Osteocyte (in vitro differentiated cells): ENCODE measurements around the gene GALNT15. TPM values are rescaled to one million over a fixed set of nuclear protein-coding genes. Genes with fewer than 3 reads are reported as not detected.

Experiments used
- DNase-seq: peaks from one replicate; pipeline ENCODE4 v3.0.0; 2021; ENCODE audit warnings: mixed read lengths; ENCODE audit not compliant: unreplicated experiment; ENCODE audit errors: extremely low spot score
- H3K27ac Mint-ChIP-seq: one replicate; pipeline ENCODE4 v1.8.0; 2021; ENCODE audit warnings: mild to moderate bottlenecking, mixed read lengths; ENCODE audit not compliant: unreplicated experiment
- H3K27me3 Mint-ChIP-seq: one replicate; pipeline ENCODE4 v1.8.0; 2021; ENCODE audit warnings: mixed read lengths; ENCODE audit not compliant: unreplicated experiment
- H3K36me3 Mint-ChIP-seq: one replicate; pipeline ENCODE4 v1.8.0; 2021; ENCODE audit warnings: mixed read lengths; ENCODE audit not compliant: unreplicated experiment
- H3K4me1 Mint-ChIP-seq: one replicate; pipeline ENCODE4 v1.8.0; 2021; ENCODE audit warnings: mixed read lengths; ENCODE audit not compliant: unreplicated experiment
- H3K4me3 Mint-ChIP-seq: one replicate; pipeline ENCODE4 v1.8.0; 2021; ENCODE audit warnings: mild to moderate bottlenecking, moderate library complexity, mixed read lengths; ENCODE audit not compliant: unreplicated experiment
- H3K9me3 Mint-ChIP-seq: one replicate; pipeline ENCODE4 v1.8.0; 2021; ENCODE audit warnings: mixed read lengths; ENCODE audit not compliant: unreplicated experiment
- CTCF ChIP-seq: fragments of 200-600 bp; sonication (generic); IDR thresholded peaks from 2 replicates; pipeline ENCODE4 v1.5.0; 2021; ENCODE audit warnings: antibody characterized with exemption, mild to moderate bottlenecking, moderate library complexity
- total RNA-seq: library from RNA; stranded (reverse); gene quantifications from 2 replicates; pipeline ENCODE4 v1.2.1, GENCODE V29; 2021

The GALNT15 gene
- total RNA-seq, 1 donor from 2014 or later: 0.56 TPM

- Mint-ChIP-seq H3K27ac (no peak overlapping the region), H3K27me3 (peaks cover 17% of the 10 kb centered on the region), H3K36me3 (no peaks in the 10 kb centered on the region), H3K4me1 (no peaks in the 10 kb centered on the region), H3K9me3 (peaks cover 5% of the 10 kb centered on the region), H3K4me3 (no peak overlapping the region)
- no peak for TF ChIP-seq CTCF
- no peak for DNase-seq
Observed at GRCh38 chr3:16222547-16222946, 48.1 kb downstream of the GALNT15 start.

- Mint-ChIP-seq H3K27ac (no peak overlapping the region), H3K4me3 (no peak overlapping the region), H3K9me3 (peaks cover 5% of the 10 kb centered on the region), H3K4me1 (no peaks in the 10 kb centered on the region), H3K27me3 (peaks cover 24% of the 10 kb centered on the region), H3K36me3 (no peaks in the 10 kb centered on the region)
- TF ChIP-seq CTCF: no peak
- DNase-seq: no peak
Observed at GRCh38 chr3:16224325-16224724, 49.8 kb downstream of the GALNT15 start.

GRCh38 chr3:16227566-16227965 lies 53.1 kb downstream of the GALNT15 start:
- DNase-seq: no peak
- H3K4me1 Mint-ChIP-seq: no peaks in the 10 kb centered on the region

GRCh38 chr3:16229681-16230080 lies 55.2 kb downstream of the GALNT15 start:
- Mint-ChIP-seq H3K36me3 (no peaks in the 10 kb centered on the region), H3K4me1 (no peaks in the 10 kb centered on the region), H3K27me3 (peaks cover 22% of the 10 kb centered on the region), H3K4me3 (no peak overlapping the region), H3K9me3 (no peaks in the 10 kb centered on the region), H3K27ac (no peak overlapping the region)
- DNase-seq: no peak
- no peak for TF ChIP-seq CTCF

More at GRCh38 chr3:16227566-16227965, 53.1 kb downstream of the GALNT15 start:
- Mint-ChIP-seq H3K4me3 (no peak overlapping the region), H3K27ac (no peak overlapping the region), H3K9me3 (no peaks in the 10 kb centered on the region), H3K36me3 (no peaks in the 10 kb centered on the region), H3K27me3 (peaks cover 22% of the 10 kb centered on the region)
- TF ChIP-seq CTCF: no peak

- Mint-ChIP-seq H3K36me3 (no peaks in the 10 kb centered on the region), H3K27ac (no peak overlapping the region), H3K9me3 (no peaks in the 10 kb centered on the region), H3K4me1 (no peaks in the 10 kb centered on the region), H3K4me3 (no peak overlapping the region), H3K27me3 (peaks cover 17% of the 10 kb centered on the region)
- DNase-seq: no peak
- no peak for TF ChIP-seq CTCF
Observed at GRCh38 chr3:16231983-16232382, 57.5 kb downstream of the GALNT15 start.
